ENCODE data around the gene ADAMTSL1. TPM values are rescaled to one million over a fixed set of nuclear protein-coding genes. Genes with fewer than 3 reads are reported as not detected.

ADAMTSL1 gene
- total RNA-seq, 2 experiments from 2014 or later = not detected

- DNase-seq (no peak), ATAC-seq (no peak)
- Mint-ChIP-seq H3K27me3 (no peaks in the 10 kb centered on the region), H3K4me1 (ENCODE audit: low read depth) (no peaks in the 10 kb centered on the region), H3K4me3 (no peak overlapping the region), H3K36me3 (ENCODE audit: low read depth) (no peaks in the 10 kb centered on the region), H3K27ac (no peak overlapping the region), H3K9me3 (no peaks in the 10 kb centered on the region)
- ChIA-PET CTCF (no interaction called here), POLR2A (no interaction called here)
- intact Hi-C loops (cut with micrococcal nuclease) = no loop called here
- no peak for TF ChIP-seq CTCF (IDR thresholded peaks at IDR 0.05)
Observed at GRCh38 chr9:18718932-18719331, 245.0 kb downstream of the ADAMTSL1 start.

- Mint-ChIP-seq H3K36me3 (ENCODE audit: low read depth) (no peaks in the 10 kb centered on the region), H3K9me3 (no peaks in the 10 kb centered on the region), H3K27ac (no peak overlapping the region), H3K4me1 (ENCODE audit: low read depth) (no peaks in the 10 kb centered on the region), H3K27me3 (no peaks in the 10 kb centered on the region), H3K4me3 (no peak overlapping the region)
- no peak for DNase-seq
- intact Hi-C loops (cut with micrococcal nuclease) = no loop called here
- no peak for TF ChIP-seq CTCF (IDR thresholded peaks at IDR 0.05)
- no peak for ATAC-seq
- POLR2A ChIA-PET = no interaction called here
- CTCF ChIA-PET = no interaction called here
Observed at GRCh38 chr9:18720691-18721090, 246.7 kb downstream of the ADAMTSL1 start.

- no peak for ATAC-seq
- ChIA-PET POLR2A (no interaction called here), CTCF (no interaction called here)
- Mint-ChIP-seq H3K27ac (no peak overlapping the region), H3K36me3 (ENCODE audit: low read depth) (no peaks in the 10 kb centered on the region), H3K27me3 (peaks cover under 1% of the 10 kb centered on the region), H3K4me1 (ENCODE audit: low read depth) (no peaks in the 10 kb centered on the region), H3K9me3 (no peaks in the 10 kb centered on the region), H3K4me3 (no peak overlapping the region)
- DNase-seq = no peak
- intact Hi-C loops (cut with micrococcal nuclease) = no loop called here
- no peak for TF ChIP-seq CTCF (IDR thresholded peaks at IDR 0.05)
Observed at GRCh38 chr9:18721267-18721994, 247.5 kb downstream of the ADAMTSL1 start.

GRCh38 chr9:18721995-18722310 is 248.0 kb downstream of the ADAMTSL1 start:
- CTCF ChIA-PET = no interaction called here
- ATAC-seq = no peak
- intact Hi-C loops (cut with micrococcal nuclease) = no loop called here
- no peak for TF ChIP-seq CTCF (IDR thresholded peaks at IDR 0.05)
- Mint-ChIP-seq H3K9me3 (no peaks in the 10 kb centered on the region), H3K27ac (no peak overlapping the region), H3K27me3 (peaks cover 1% of the 10 kb centered on the region), H3K4me1 (ENCODE audit: low read depth) (no peaks in the 10 kb centered on the region), H3K36me3 (ENCODE audit: low read depth) (no peaks in the 10 kb centered on the region), H3K4me3 (no peak overlapping the region)
- no peak for DNase-seq
- POLR2A ChIA-PET = no interaction called here

GRCh38 chr9:18722882-18723281 is 248.9 kb downstream of the ADAMTSL1 start:
- ATAC-seq (no peak), DNase-seq (no peak)
- Mint-ChIP-seq H3K27ac (no peak overlapping the region), H3K36me3 (ENCODE audit: low read depth) (no peaks in the 10 kb centered on the region), H3K27me3 (peaks cover 1% of the 10 kb centered on the region), H3K9me3 (no peaks in the 10 kb centered on the region), H3K4me3 (no peak overlapping the region), H3K4me1 (ENCODE audit: low read depth) (no peaks in the 10 kb centered on the region)
- ChIA-PET POLR2A (no interaction called here), CTCF (no interaction called here)
- intact Hi-C loops (cut with micrococcal nuclease) = no loop called here
- no peak for TF ChIP-seq CTCF (IDR thresholded peaks at IDR 0.05)
